ENCODE data around the gene EHMT1. TPM values are rescaled to one million over a fixed set of nuclear protein-coding genes. Genes with fewer than 3 reads are reported as not detected.

EHMT1 gene
- total and polyA plus RNA-seq, 10 of the 15 experiments (the other 5 are each of a cell fraction or from before 2014, with no cell fraction given): 2.9 to 100 (median 48.1) TPM

DNA sequence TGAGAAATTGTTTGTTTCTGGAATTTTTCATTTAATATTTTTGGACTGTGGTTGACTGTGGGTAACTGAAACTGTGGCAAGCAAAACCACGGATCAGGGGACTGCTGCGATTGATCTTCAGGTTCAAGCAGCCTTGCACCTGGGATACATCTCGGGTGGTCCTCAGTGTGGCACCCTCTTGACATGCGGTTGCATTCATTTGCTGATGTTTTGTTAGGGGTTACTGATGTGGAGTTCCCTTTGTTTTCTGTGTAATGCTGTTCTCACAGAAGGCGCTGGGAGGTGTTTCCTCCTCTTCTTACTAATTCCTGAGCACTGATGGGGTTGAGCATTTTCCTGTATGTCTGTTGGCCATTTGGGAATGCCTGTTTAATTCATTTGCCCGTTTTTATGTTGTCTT is 60.4 kb downstream of the EHMT1 start:
- in situ Hi-C loops (cut with MboI): loop anchor here (10.0 kb wide), 1 partner anchor 436 kb away; no protein-coding TSS in a partner anchor
- Histone ChIP-seq H3K36me3 (ENCODE audit: control insufficient read depth in 2 of 2, insufficient read depth in 2 of 2, low read length in 1 of 2) (peaks cover 3 to 5% of the 10 kb centered on the region in 2 experiments; a peak in 2 of 4 replicates), H3K4me2 (ENCODE audit: control insufficient read depth, insufficient read depth) (peak overlapping the region; percentile 34), H3K27me3 (replicated peaks in 1 of 2; ENCODE audit: control insufficient read depth in 2 of 2, insufficient read depth in 2 of 2, low read length in 1 of 2) (no peaks in the 10 kb centered on the region), H3K4me1 (ENCODE audit: control insufficient read depth, insufficient read depth, low read length) (peaks cover 40% of the 10 kb centered on the region), H3K79me2 (ENCODE audit: control insufficient read depth, insufficient read depth, low read length) (peaks cover 63% of the 10 kb centered on the region), H4K20me1 (ENCODE audit: control insufficient read depth, insufficient read depth) (no peaks in the 10 kb centered on the region), H2AFZ (ENCODE audit: control insufficient read depth, low read depth, low read length) (no peak overlapping the region), H3K27ac (ENCODE audit: control insufficient read depth, insufficient read depth) (peak overlapping the region; percentile 64), H3K9ac (ENCODE audit: control insufficient read depth, insufficient read depth, low read length) (0 out of 2 replicates have a peak overlapping the region, but pooled peaks have one; percentile 0), H3K9me3 (replicated peaks; ENCODE audit: control insufficient read depth, insufficient read depth, low read length) (no peaks in the 10 kb centered on the region), H3K4me3 (no peak overlapping the region; the same call in 1 of the 2 replicates)
- peak; percentile 56 for FAIRE-seq
- RAD21 ChIA-PET (ENCODE audit: unreplicated experiment): interaction anchor here (0.6 to 1.1 kb wide), 2 partner anchors 11 to 93 kb away, joined by 3 read pairs; no protein-coding TSS in a partner anchor
- SMC1A ChIA-PET (ENCODE audit: uncharacterized antibody, unreplicated experiment): interaction anchor here (0.8 to 1.2 kb wide), 5 partner anchors 8 to 90 kb away, joined by 3 to 4 read pairs (median 3); no protein-coding TSS in a partner anchor
- 0% methylated on average over 6 of the region's 6 CpGs for WGBS (ENCODE audit: insufficient coverage, insufficient replicate concordance, low lambda C conversion rate, missing lambda C conversion rate)
- peak; percentile 83 for ATAC-seq
- intact Hi-C loops (cut with micrococcal nuclease; ENCODE audit: unreplicated experiment): loop anchor here (10.0 kb wide), 2 partner anchors 236 to 346 kb away; no protein-coding TSS in a partner anchor
- CTCF ChIA-PET: interaction anchor here (0.8 to 1.0 kb wide), 4 partner anchors 79 to 217 kb away, joined by 3 to 4 read pairs (median 4); no protein-coding TSS in a partner anchor
- POLR2A ChIA-PET: no interaction called here
- DNase-seq (ENCODE audit: low read depth, low spot score): peak; percentile 56
- no TSS peak for BruUV-seq (replicated peaks)
- peak; percentile 83 for TF ChIP-seq RUNX3 (IDR thresholded peaks at IDR 0.05; ENCODE audit: low read length)
- TF ChIP-seq MYB (IDR thresholded peaks at IDR 0.05; ENCODE audit: borderline replicate concordance, low read depth, low read length): no peak
- TF ChIP-seq, protein P1, sequence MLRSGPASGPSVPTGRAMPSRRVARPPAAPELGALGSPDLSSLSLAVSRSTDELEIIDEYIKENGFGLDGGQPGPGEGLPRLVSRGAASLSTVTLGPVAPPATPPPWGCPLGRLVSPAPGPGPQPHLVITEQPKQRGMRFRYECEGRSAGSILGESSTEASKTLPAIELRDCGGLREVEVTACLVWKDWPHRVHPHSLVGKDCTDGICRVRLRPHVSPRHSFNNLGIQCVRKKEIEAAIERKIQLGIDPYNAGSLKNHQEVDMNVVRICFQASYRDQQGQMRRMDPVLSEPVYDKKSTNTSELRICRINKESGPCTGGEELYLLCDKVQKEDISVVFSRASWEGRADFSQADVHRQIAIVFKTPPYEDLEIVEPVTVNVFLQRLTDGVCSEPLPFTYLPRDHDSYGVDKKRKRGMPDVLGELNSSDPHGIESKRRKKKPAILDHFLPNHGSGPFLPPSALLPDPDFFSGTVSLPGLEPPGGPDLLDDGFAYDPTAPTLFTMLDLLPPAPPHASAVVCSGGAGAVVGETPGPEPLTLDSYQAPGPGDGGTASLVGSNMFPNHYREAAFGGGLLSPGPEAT (IDR thresholded peaks at IDR 0.05; ENCODE audit: low read depth): 0 out of 2 replicates have a peak, but pooled peaks have one; percentile 21
- TF ChIP-seq RBBP5 (conservative IDR thresholded peaks at IDR 0.05): no peak
- no peak for TF ChIP-seq POU2F2 (IDR thresholded peaks at IDR 0.05; ENCODE audit: borderline replicate concordance, low read depth, low read length)
- TF ChIP-seq TCF3 (IDR thresholded peaks at IDR 0.05; ENCODE audit: borderline replicate concordance, insufficient read depth, low read depth, low read length): peak; percentile 43; the same call in 1 of the 2 replicates
- TF ChIP-seq NFYA (IDR thresholded peaks at IDR 0.05; ENCODE audit: borderline replicate concordance, low read depth, low read length): no peak
- no peak for TF ChIP-seq CEBPB (IDR thresholded peaks at IDR 0.05; ENCODE audit: borderline replicate concordance in 1 of 2, low read depth in 2 of 2, low read length in 2 of 2)
- TF ChIP-seq EZH2 (IDR thresholded peaks at IDR 0.05; ENCODE audit: borderline replicate concordance, control insufficient read depth, low read depth, low read length): no peak
- no peak for TF ChIP-seq ZNF24 (IDR thresholded peaks at IDR 0.05)
- 0 out of 2 replicates have a peak, but pooled peaks have one; percentile 15 for TF ChIP-seq MLLT1 (IDR thresholded peaks at IDR 0.05)
- no peak for TF ChIP-seq MYC (IDR thresholded peaks at IDR 0.05; ENCODE audit: insufficient read depth, insufficient read length, insufficient replicate concordance, low read length, severe bottlenecking)
- TF ChIP-seq, protein P2, sequence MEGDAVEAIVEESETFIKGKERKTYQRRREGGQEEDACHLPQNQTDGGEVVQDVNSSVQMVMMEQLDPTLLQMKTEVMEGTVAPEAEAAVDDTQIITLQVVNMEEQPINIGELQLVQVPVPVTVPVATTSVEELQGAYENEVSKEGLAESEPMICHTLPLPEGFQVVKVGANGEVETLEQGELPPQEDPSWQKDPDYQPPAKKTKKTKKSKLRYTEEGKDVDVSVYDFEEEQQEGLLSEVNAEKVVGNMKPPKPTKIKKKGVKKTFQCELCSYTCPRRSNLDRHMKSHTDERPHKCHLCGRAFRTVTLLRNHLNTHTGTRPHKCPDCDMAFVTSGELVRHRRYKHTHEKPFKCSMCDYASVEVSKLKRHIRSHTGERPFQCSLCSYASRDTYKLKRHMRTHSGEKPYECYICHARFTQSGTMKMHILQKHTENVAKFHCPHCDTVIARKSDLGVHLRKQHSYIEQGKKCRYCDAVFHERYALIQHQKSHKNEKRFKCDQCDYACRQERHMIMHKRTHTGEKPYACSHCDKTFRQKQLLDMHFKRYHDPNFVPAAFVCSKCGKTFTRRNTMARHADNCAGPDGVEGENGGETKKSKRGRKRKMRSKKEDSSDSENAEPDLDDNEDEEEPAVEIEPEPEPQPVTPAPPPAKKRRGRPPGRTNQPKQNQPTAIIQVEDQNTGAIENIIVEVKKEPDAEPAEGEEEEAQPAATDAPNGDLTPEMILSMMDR (IDR thresholded peaks at IDR 0.05 in 2 of 3, conservative IDR thresholded peaks at IDR 0.05 in 1 of 3; ENCODE audit: control insufficient read depth in 2 of 3, extremely low read depth in 1 of 3, insufficient read depth in 1 of 3, low read depth in 3 of 3, low read length in 3 of 3): peak in 1 of 3 experiments; percentile 24; a peak in 2 of 6 replicates
- TF ChIP-seq ZZZ3 (IDR thresholded peaks at IDR 0.05; ENCODE audit: control insufficient read depth, insufficient read length, low read depth): no peak
- TF ChIP-seq, protein P3, sequence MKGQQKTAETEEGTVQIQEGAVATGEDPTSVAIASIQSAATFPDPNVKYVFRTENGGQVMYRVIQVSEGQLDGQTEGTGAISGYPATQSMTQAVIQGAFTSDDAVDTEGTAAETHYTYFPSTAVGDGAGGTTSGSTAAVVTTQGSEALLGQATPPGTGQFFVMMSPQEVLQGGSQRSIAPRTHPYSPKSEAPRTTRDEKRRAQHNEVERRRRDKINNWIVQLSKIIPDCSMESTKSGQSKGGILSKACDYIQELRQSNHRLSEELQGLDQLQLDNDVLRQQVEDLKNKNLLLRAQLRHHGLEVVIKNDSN (IDR thresholded peaks at IDR 0.05; ENCODE audit: borderline replicate concordance, extremely low read length, insufficient read depth, low read depth, low read length): no peak
- no peak for TF ChIP-seq CHD4 (IDR thresholded peaks at IDR 0.05)
- TF ChIP-seq IKZF1 (conservative IDR thresholded peaks at IDR 0.05): peak; percentile 45; the same call in 1 of the 2 replicates

Measured in GM12878 (cell line).